ENCODE data around the gene SNRPF.

SNRPF gene

DNA sequence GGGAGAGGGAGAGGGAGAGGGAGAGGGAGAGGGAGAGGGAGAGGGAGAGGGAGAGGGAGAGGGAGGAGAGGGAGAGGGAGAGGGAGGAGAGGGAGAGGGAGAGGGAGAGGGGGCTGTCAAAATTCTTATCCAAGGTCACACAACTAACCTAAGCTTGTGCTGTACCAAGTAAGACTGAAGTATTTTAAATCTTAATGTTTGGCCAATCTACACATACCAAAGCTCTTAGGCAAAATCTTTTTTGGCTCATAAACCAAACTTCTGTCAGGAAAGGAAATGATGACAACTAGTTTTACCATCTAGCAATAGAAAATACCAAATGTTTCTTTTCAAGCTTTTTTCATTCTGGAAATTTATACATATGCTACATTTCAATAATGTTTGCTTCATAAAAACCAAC, 49.8 kb downstream of the SNRPF start:
- Histone ChIP-seq H3K9ac (ENCODE audit: low read length) (no peak overlapping the region), H3K9me2 (replicated peaks; ENCODE audit: insufficient read depth, low read length) (no peaks in the 10 kb centered on the region), H3K27ac (ENCODE audit: low read length) (no peak overlapping the region), H3K36me3 (replicated peaks; ENCODE audit: insufficient read depth, low read length) (no peaks in the 10 kb centered on the region), H3K4me3 (ENCODE audit: low read length) (no peak overlapping the region), H3K27me3 (replicated peaks; ENCODE audit: insufficient read depth, low read length) (no peaks in the 10 kb centered on the region), H4K20me1 (ENCODE audit: insufficient read depth, low read length) (no peaks in the 10 kb centered on the region), H3F3A (ENCODE audit: insufficient read depth, low read length) (no peaks in the 10 kb centered on the region), H3K4me2 (ENCODE audit: low read depth, low read length) (no peak overlapping the region), H2AFZ (ENCODE audit: low read length) (no peak overlapping the region), H3K9me3 (replicated peaks; ENCODE audit: insufficient read depth, low read length) (no peaks in the 10 kb centered on the region), H3K79me2 (ENCODE audit: low read length) (no peaks in the 10 kb centered on the region), H3K4me1 (ENCODE audit: low read length) (no peaks in the 10 kb centered on the region)
- no peak for DNase-seq
- TF ChIP-seq EZH2phosphoT487 (IDR thresholded peaks at IDR 0.05; ENCODE audit: low read length) (no peak), EZH2 (optimal IDR thresholded peaks at IDR 0.05; ENCODE audit: low read depth, low read length) (no peak)
- TF ChIP-seq, protein P1, sequence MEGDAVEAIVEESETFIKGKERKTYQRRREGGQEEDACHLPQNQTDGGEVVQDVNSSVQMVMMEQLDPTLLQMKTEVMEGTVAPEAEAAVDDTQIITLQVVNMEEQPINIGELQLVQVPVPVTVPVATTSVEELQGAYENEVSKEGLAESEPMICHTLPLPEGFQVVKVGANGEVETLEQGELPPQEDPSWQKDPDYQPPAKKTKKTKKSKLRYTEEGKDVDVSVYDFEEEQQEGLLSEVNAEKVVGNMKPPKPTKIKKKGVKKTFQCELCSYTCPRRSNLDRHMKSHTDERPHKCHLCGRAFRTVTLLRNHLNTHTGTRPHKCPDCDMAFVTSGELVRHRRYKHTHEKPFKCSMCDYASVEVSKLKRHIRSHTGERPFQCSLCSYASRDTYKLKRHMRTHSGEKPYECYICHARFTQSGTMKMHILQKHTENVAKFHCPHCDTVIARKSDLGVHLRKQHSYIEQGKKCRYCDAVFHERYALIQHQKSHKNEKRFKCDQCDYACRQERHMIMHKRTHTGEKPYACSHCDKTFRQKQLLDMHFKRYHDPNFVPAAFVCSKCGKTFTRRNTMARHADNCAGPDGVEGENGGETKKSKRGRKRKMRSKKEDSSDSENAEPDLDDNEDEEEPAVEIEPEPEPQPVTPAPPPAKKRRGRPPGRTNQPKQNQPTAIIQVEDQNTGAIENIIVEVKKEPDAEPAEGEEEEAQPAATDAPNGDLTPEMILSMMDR (IDR thresholded peaks at IDR 0.05; ENCODE audit: low read length): no peak

DNA sequence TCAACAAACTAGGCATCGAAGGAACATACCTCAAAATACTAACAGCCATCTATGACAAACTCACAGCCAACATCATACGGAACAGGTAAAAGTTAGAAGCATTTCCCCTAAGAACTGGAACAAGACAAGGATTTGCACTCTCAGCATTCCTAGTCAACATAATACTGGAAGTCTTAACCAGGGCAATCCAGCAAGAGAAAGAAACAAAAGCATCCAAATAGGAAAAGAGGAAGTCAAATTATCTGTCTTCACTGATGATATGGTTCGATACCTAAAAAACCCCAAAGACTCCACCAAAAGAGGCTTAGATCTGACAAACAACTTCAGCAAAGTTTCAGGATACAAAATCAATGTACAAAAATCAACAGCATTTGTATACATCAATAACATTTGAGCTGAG, 51.1 kb downstream of the SNRPF start:
- no peak for TF ChIP-seq EZH2phosphoT487 (IDR thresholded peaks at IDR 0.05; ENCODE audit: low read length)
- TF ChIP-seq EZH2 (optimal IDR thresholded peaks at IDR 0.05; ENCODE audit: low read depth, low read length): no peak
- TF ChIP-seq, protein P1 (IDR thresholded peaks at IDR 0.05; ENCODE audit: low read length): no peak
- Histone ChIP-seq H3K79me2 (ENCODE audit: low read length) (no peaks in the 10 kb centered on the region), H4K20me1 (ENCODE audit: insufficient read depth, low read length) (no peaks in the 10 kb centered on the region), H3K9me3 (replicated peaks; ENCODE audit: insufficient read depth, low read length) (no peaks in the 10 kb centered on the region), H3K9ac (ENCODE audit: low read length) (no peak overlapping the region), H3F3A (ENCODE audit: insufficient read depth, low read length) (no peaks in the 10 kb centered on the region), H3K36me3 (replicated peaks; ENCODE audit: insufficient read depth, low read length) (no peaks in the 10 kb centered on the region), H3K4me2 (ENCODE audit: low read depth, low read length) (no peak overlapping the region), H3K4me3 (ENCODE audit: low read length) (no peak overlapping the region), H2AFZ (ENCODE audit: low read length) (no peak overlapping the region), H3K27me3 (replicated peaks; ENCODE audit: insufficient read depth, low read length) (no peaks in the 10 kb centered on the region), H3K4me1 (ENCODE audit: low read length) (no peaks in the 10 kb centered on the region), H3K27ac (ENCODE audit: low read length) (no peak overlapping the region), H3K9me2 (replicated peaks; ENCODE audit: insufficient read depth, low read length) (no peaks in the 10 kb centered on the region)
- no peak for DNase-seq
